GM12878 (cell line): ENCODE data around the gene ESR1. TPM values are rescaled to one million over a fixed set of nuclear protein-coding genes. Genes with fewer than 3 reads are reported as not detected.

Experiments used
- ATAC-seq: fragments of 200-7000 bp; cut with Tn5 transposase; 3 replicates; pipeline ENCODE4 v1.9.1; 2020; ENCODE audit warnings: mild to moderate bottlenecking, moderate library complexity
- BruUV-seq: library from RNA; stranded (reverse); fragments of 400-500 nt; replicated peaks from 2 replicates; lab custom pipeline; 2021; lab: Mats Ljungman, UMichigan
- CTCF ChIA-PET: fragments of 300-600 bp; sonication (Branson Sonifier 250); formaldehyde crosslinking; extraction: SDS; loops from one replicate; lab custom pipeline; 2021; ENCODE audit warnings: inconsistent platforms; lab: Yijun Ruan, JAX
- POLR2A ChIA-PET: fragments of 350-600 bp; formaldehyde crosslinking; extraction: SDS; loops from one replicate; lab custom pipeline; 2021; ENCODE audit warnings: inconsistent platforms; lab: Charles Lee
- RAD21 ChIA-PET: fragments of 300-600 bp; sonication (Branson Sonifier 250); formaldehyde crosslinking; loops from one replicate; lab custom pipeline; 2023; ENCODE audit warnings: antibody characterized with exemption; ENCODE audit not compliant: unreplicated experiment; lab: Charles Lee
- SMC1A ChIA-PET: fragments of 300-600 bp; sonication (Branson Sonifier 250); formaldehyde crosslinking; loops from one replicate; lab custom pipeline; 2023; ENCODE audit not compliant: unreplicated experiment, uncharacterized antibody; lab: Charles Lee
- DNase-seq: peaks from one replicate; pipeline ENCODE4 v3.0.0-alpha.2; 2011; ENCODE audit warnings: low read depth, low spot score
- FAIRE-seq: peaks from 3 replicates; lab custom pipeline; 2011; peaks lifted over from hg19 to GRCh38; lab: Jason Lieb, UNC
- H2AFZ ChIP-seq: 2 replicates; pipeline ENCODE4 v1.6.0; 2011; ENCODE audit warnings: low read depth, low read length, control low read depth; ENCODE audit not compliant: control insufficient read depth
- H3K27ac ChIP-seq: 2 replicates; pipeline ENCODE4 v1.5.1; 2011; ENCODE audit warnings: control low read depth; ENCODE audit not compliant: control insufficient read depth, insufficient read depth
- H3K27me3 ChIP-seq, 2 experiments: replicated peaks in 1 of 2; 2 replicates each; pipeline versions ENCODE4 v1.6.0 to v1.6.1; 2011; ENCODE audit warnings: low read length in 1 of 2; ENCODE audit not compliant: control insufficient read depth in 2 of 2, insufficient read depth in 2 of 2
- H3K36me3 ChIP-seq, 2 experiments: 2 replicates each; pipeline ENCODE4 v1.5.1; 2011; ENCODE audit warnings: low read length in 1 of 2; ENCODE audit not compliant: control insufficient read depth in 2 of 2, insufficient read depth in 2 of 2
- H3K4me1 ChIP-seq: 2 replicates; pipeline ENCODE4 v1.6.1; 2011; ENCODE audit warnings: mild to moderate bottlenecking, low read length, moderate library complexity, mixed read lengths; ENCODE audit not compliant: control insufficient read depth, insufficient read depth
- H3K4me2 ChIP-seq: 2 replicates; pipeline ENCODE4 v1.6.0; 2011; ENCODE audit warnings: control low read depth; ENCODE audit not compliant: control insufficient read depth, insufficient read depth
- H3K4me3 ChIP-seq: fragments of 200-600 bp; sonication (generic); 2 replicates; pipeline ENCODE4 v1.5.1; 2016
- H3K79me2 ChIP-seq: 2 replicates; pipeline ENCODE4 v1.6.0; 2011; ENCODE audit warnings: low read length; ENCODE audit not compliant: control insufficient read depth, insufficient read depth
- H3K9ac ChIP-seq: 2 replicates; pipeline ENCODE4 v1.8.0; 2011; ENCODE audit warnings: low read length, control low read depth, mixed read lengths; ENCODE audit not compliant: control insufficient read depth, insufficient read depth
- H3K9me3 ChIP-seq: replicated peaks from 3 replicates; pipeline ENCODE4 v1.5.1; 2011; ENCODE audit warnings: mild to moderate bottlenecking, low read length; ENCODE audit not compliant: control insufficient read depth, insufficient read depth
- H4K20me1 ChIP-seq: 2 replicates; pipeline ENCODE4 v1.6.0; 2011; ENCODE audit not compliant: control insufficient read depth, insufficient read depth
- ATF2 ChIP-seq: IDR thresholded peaks from 2 replicates; pipeline ENCODE4 v1.6.1; 2012; ENCODE audit warnings: low read length, inconsistent platforms
- CBFB ChIP-seq: IDR thresholded peaks from 2 replicates; pipeline ENCODE4 v1.6.1; 2016; ENCODE audit warnings: antibody characterized with exemption, low read depth
- EED ChIP-seq: sonication (generic); IDR thresholded peaks from 2 replicates; pipeline ENCODE4 v1.6.1; 2016; ENCODE audit warnings: antibody characterized with exemption, low read depth
- JUNB ChIP-seq: IDR thresholded peaks from 2 replicates; pipeline ENCODE4 v1.6.1; 2016; ENCODE audit warnings: antibody characterized with exemption, mild to moderate bottlenecking
- MTA2 ChIP-seq: fragments of 450-650 bp; IDR thresholded peaks from 2 replicates; pipeline ENCODE4 v1.6.1; 2016; ENCODE audit warnings: low read depth, mild to moderate bottlenecking, moderate library complexity
- MXI1 ChIP-seq: fragments of 150-350 bp; IDR thresholded peaks from 2 replicates; pipeline ENCODE4 v1.6.1; 2011; ENCODE audit warnings: low read depth, mild to moderate bottlenecking, inconsistent platforms, low read length, improper control_type of control experiment
- RAD21 ChIP-seq: IDR thresholded peaks from 2 replicates; pipeline ENCODE4 v1.6.1; 2011; ENCODE audit warnings: mild to moderate bottlenecking, low read depth, low read length, moderate library complexity; ENCODE audit not compliant: insufficient read depth
- RB1 ChIP-seq: fragments of 450-650 bp; formaldehyde crosslinking; IDR thresholded peaks from 2 replicates; pipeline ENCODE4 v1.6.1; 2017; ENCODE audit warnings: mild to moderate bottlenecking, borderline replicate concordance
- SMC3 ChIP-seq: IDR thresholded peaks from 2 replicates; pipeline ENCODE4 v1.6.1; 2011; ENCODE audit warnings: low read length, improper control_type of control experiment, borderline replicate concordance
- STAT3 ChIP-seq: IDR thresholded peaks from 2 replicates; pipeline ENCODE4 v1.6.1; 2011; ENCODE audit warnings: low read depth, low read length, improper control_type of control experiment
- SUPT20H ChIP-seq: IDR thresholded peaks from 2 replicates; pipeline ENCODE4 v1.6.1; 2011; ENCODE audit warnings: low read depth, mild to moderate bottlenecking, low read length, moderate library complexity, borderline replicate concordance; ENCODE audit not compliant: control insufficient read depth
- TBL1XR1 ChIP-seq: IDR thresholded peaks from 2 replicates; pipeline ENCODE4 v1.6.1; 2012; ENCODE audit warnings: low read depth, low read length, improper control_type of control experiment
- ZSCAN29 ChIP-seq: fragments of 450-650 bp; IDR thresholded peaks from 2 replicates; pipeline ENCODE4 v1.6.1; 2017; ENCODE audit warnings: mild to moderate bottlenecking, moderate library complexity
- WGBS: methylation state at CpG from one replicate; pipeline ENCODE4 v1.1.6; 2016; ENCODE audit warnings: low lambda C conversion rate; ENCODE audit not compliant: insufficient replicate concordance, insufficient coverage; ENCODE audit errors: missing lambda C conversion rate; 5-methylcytosine and 5-hydroxymethylcytosine counted together
- in situ Hi-C: fragments of 300-500 bp; cut with MboI; formaldehyde crosslinking; loops from 9 replicates; pipeline ENCODE4 v1.14.3; 2018; ENCODE audit warnings: mixed read lengths
- intact Hi-C: fragments of 100-400 bp; cut with micrococcal nuclease; formaldehyde crosslinking; loops from one replicate; pipeline ENCODE4 v1.14.2; 2022; ENCODE audit not compliant: unreplicated experiment
- polyA plus RNA-seq, 11 experiments: library from polyadenylated mRNA; depleted of rRNA in 4 of 11; unstranded in 6 of 11; stranded (reverse) in 5 of 11; fragments of >200 nt; fragmentation: Nextera tagmentation in 4 of 11; fragmentation: Illumina TruSeq in 1 of 11; extraction: Ambion mirVana in 4 of 11; extraction: Trizol in 1 of 11; gene quantifications; 1 replicate in 1 of 11; 2 replicates in 10 of 11; pipeline versions ENCODE4 v1.2.1 to v1.2.3, GENCODE V29; 2011 to 2016; ENCODE audit warnings: inconsistent platforms in 2 of 11, missing spikeins in 2 of 11, low read depth in 1 of 11
- total RNA-seq, 4 experiments: library from RNA; depleted of rRNA in 3 of 4; stranded (reverse); fragments of >200 nt in 3 of 4; fragmentation: Illumina TruSeq in 1 of 4; extraction: Trizol in 1 of 4; gene quantifications; 2 replicates each; pipeline versions ENCODE4 v1.2.1 to v1.2.3, GENCODE V29; 2013 to 2021

The ESR1 gene
- total and polyA plus RNA-seq, 10 of the 15 experiments (the other 5 are each of a cell fraction or from before 2014, with no cell fraction given) = 0.03 to 0.51 (median 0.21) TPM; not detected in 4

DNA sequence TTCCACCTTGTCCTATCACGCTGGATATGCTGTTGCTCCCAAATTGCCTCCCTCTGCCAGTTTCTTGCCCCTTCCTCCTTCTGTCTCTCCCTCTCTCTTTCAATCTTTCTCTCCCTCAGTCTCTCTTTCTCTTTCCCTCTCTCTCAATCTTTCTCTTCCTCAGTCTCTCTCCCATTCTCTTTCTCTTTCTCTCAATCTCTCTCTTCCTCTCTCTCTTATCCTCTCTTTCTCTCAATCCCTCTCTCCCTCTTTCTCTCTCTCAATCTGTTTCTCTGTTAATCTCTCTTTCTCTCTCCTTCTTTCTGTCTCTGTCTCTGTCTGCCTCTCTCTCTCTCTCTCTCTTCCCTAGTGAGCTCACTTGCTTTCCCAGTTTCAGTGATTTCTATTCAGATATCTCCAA, 245.8 kb downstream of the ESR1 start:
- H3K27me3 ChIP-seq = no peaks in the 10 kb centered on the region; a peak in 1 of 4 replicates
- RAD21 ChIA-PET = no interaction called here
- no peaks in the 10 kb centered on the region for H3K79me2 ChIP-seq
- ATAC-seq (no peak), FAIRE-seq (no peak), DNase-seq (no peak)
- H3K9ac ChIP-seq = no peak overlapping the region
- TF ChIP-seq SUPT20H = no peak
- TF ChIP-seq MXI1 = no peak
- no peak for TF ChIP-seq RAD21
- TF ChIP-seq MTA2 = no peak
- no peak for TF ChIP-seq TBL1XR1
- TF ChIP-seq ATF2 = no peak
- no peak for TF ChIP-seq CBFB
- no peak for TF ChIP-seq EED
- no peak for TF ChIP-seq STAT3
- TF ChIP-seq ZSCAN29 = no peak
- TF ChIP-seq RB1 = no peak
- no peak for TF ChIP-seq JUNB
- TF ChIP-seq SMC3 = no peak
- in situ Hi-C loops = no loop called here
- POLR2A ChIA-PET = no interaction called here
- no TSS peak for BruUV-seq
- H3K9me3 ChIP-seq = no peaks in the 10 kb centered on the region
- CTCF ChIA-PET = interaction anchor here (0.6 kb wide), 1 partner anchor 364 kb away, joined by 3 read pairs; no protein-coding TSS in a partner anchor
- no peak overlapping the region for H3K4me3 ChIP-seq
- no peaks in the 10 kb centered on the region for H3K36me3 ChIP-seq
- no peak overlapping the region for H3K4me2 ChIP-seq
- SMC1A ChIA-PET = no interaction called here
- H4K20me1 ChIP-seq = no peaks in the 10 kb centered on the region
- no peaks in the 10 kb centered on the region for H3K4me1 ChIP-seq
- no peak overlapping the region for H3K27ac ChIP-seq
- WGBS = 75% methylated on average over 1 of the region's 1 CpG
- intact Hi-C loops = no loop called here
- H2AFZ ChIP-seq = no peak overlapping the region
